H9 (cell line): ENCODE measurements around the gene PTPRN2. TPM values are rescaled to one million over a fixed set of nuclear protein-coding genes. Genes with fewer than 3 reads are reported as not detected.
A peak's percentile ranks its signal among the peaks of the same experiment; 100 is the strongest.

Source experiments
- DNase-seq: peaks from one replicate; pipeline ENCODE4 v3.0.0-alpha.2; 2017
- H2AFZ ChIP-seq: one replicate; pipeline ENCODE4 v1.6.1; 2013; ENCODE audit warnings: mild to moderate bottlenecking, low read length, control low read depth, moderate library complexity
- H2AK5ac ChIP-seq: 2 replicates; pipeline ENCODE4 v1.6.1; 2013; ENCODE audit warnings: low read length, control low read depth, mixed read lengths; ENCODE audit not compliant: insufficient read length
- H2BK120ac ChIP-seq: one replicate; pipeline ENCODE4 v1.6.1; 2013; ENCODE audit warnings: low read depth, mild to moderate bottlenecking, low read length, control low read depth, inconsistent platforms; ENCODE audit not compliant: poor library complexity, severe bottlenecking
- H2BK12ac ChIP-seq: 2 replicates; pipeline ENCODE4 v1.6.1; 2013; ENCODE audit warnings: low read length, control low read depth, mixed read lengths, low read depth; ENCODE audit not compliant: insufficient read length
- H2BK15ac ChIP-seq: 2 replicates; pipeline ENCODE4 v1.6.1; 2013; ENCODE audit warnings: low read depth, low read length, control low read depth
- H2BK20ac ChIP-seq: one replicate; pipeline ENCODE4 v1.6.1; 2013; ENCODE audit warnings: low read depth, mild to moderate bottlenecking, low read length, control low read depth, inconsistent platforms; ENCODE audit not compliant: poor library complexity, severe bottlenecking
- H2BK5ac ChIP-seq: 2 replicates; pipeline ENCODE4 v1.6.1; 2013; ENCODE audit warnings: low read length, control low read depth, mixed read lengths; ENCODE audit not compliant: insufficient read length
- H3K14ac ChIP-seq: 2 replicates; pipeline ENCODE4 v1.6.1; 2013; ENCODE audit warnings: low read length, control low read depth; ENCODE audit not compliant: insufficient read depth
- H3K18ac ChIP-seq: 2 replicates; pipeline ENCODE4 v1.6.1; 2013; ENCODE audit warnings: low read depth, mild to moderate bottlenecking, mixed read lengths, low read length, control low read depth; ENCODE audit not compliant: insufficient read length
- H3K23ac ChIP-seq: 2 replicates; pipeline ENCODE4 v1.6.1; 2013; ENCODE audit warnings: low read length, control low read depth, mixed read lengths, low read depth; ENCODE audit not compliant: insufficient read length
- H3K23me2 ChIP-seq: 2 replicates; pipeline ENCODE4 v1.6.1; 2013; ENCODE audit warnings: low read depth, mild to moderate bottlenecking, mixed read lengths, low read length, control low read depth; ENCODE audit not compliant: insufficient read length, poor library complexity, severe bottlenecking
- H3K27ac ChIP-seq: 2 replicates; pipeline ENCODE4 v1.5.1; 2013; ENCODE audit warnings: low read length, control low read depth, mixed read lengths, low read depth; ENCODE audit not compliant: insufficient read length
- H3K27me3 ChIP-seq: 2 replicates; pipeline ENCODE4 v1.6.1; 2013; ENCODE audit warnings: low read length, control low read depth, inconsistent platforms; ENCODE audit not compliant: insufficient read depth
- H3K4ac ChIP-seq: 2 replicates; pipeline ENCODE4 v1.6.1; 2013; ENCODE audit warnings: low read depth, mild to moderate bottlenecking, control low read depth, inconsistent platforms, low read length, moderate library complexity
- H3K4me1 ChIP-seq: 2 replicates; pipeline ENCODE4 v1.6.1; 2013; ENCODE audit warnings: low read length, control low read depth, inconsistent platforms; ENCODE audit not compliant: insufficient read depth
- H3K4me2 ChIP-seq: 2 replicates; pipeline ENCODE4 v1.6.1; 2013; ENCODE audit warnings: low read length, control low read depth, mixed read lengths; ENCODE audit not compliant: insufficient read length, insufficient read depth
- H3K56ac ChIP-seq: 2 replicates; pipeline ENCODE4 v1.6.1; 2013; ENCODE audit warnings: low read depth, mild to moderate bottlenecking, mixed read lengths, low read length, control low read depth; ENCODE audit not compliant: insufficient read length
- H3K79me1 ChIP-seq: 2 replicates; pipeline ENCODE4 v1.6.1; 2013; ENCODE audit warnings: low read depth, mild to moderate bottlenecking, moderate library complexity, low read length, control low read depth, inconsistent platforms; ENCODE audit not compliant: insufficient read depth, poor library complexity, severe bottlenecking
- H3K79me2 ChIP-seq: 2 replicates; pipeline ENCODE4 v1.6.1; 2013; ENCODE audit warnings: low read length, control low read depth, inconsistent platforms; ENCODE audit not compliant: insufficient read depth
- H3K9ac ChIP-seq: 2 replicates; pipeline ENCODE4 v1.6.1; 2013; ENCODE audit warnings: low read length, control low read depth, mixed read lengths; ENCODE audit not compliant: insufficient read length; ENCODE audit errors: extremely low read depth
- H3K9me3 ChIP-seq: one replicate; pipeline ENCODE4 v1.6.1; 2013; ENCODE audit warnings: low read depth, low read length, inconsistent platforms; ENCODE audit not compliant: control insufficient read depth
- H3T11ph ChIP-seq: one replicate; pipeline ENCODE4 v1.6.1; 2013; ENCODE audit warnings: mild to moderate bottlenecking, low read length, control low read depth, inconsistent platforms
- H4K20me1 ChIP-seq: one replicate; pipeline ENCODE4 v1.6.1; 2013; ENCODE audit not compliant: control insufficient read depth, insufficient read length, insufficient read depth
- H4K5ac ChIP-seq: 2 replicates; pipeline ENCODE4 v1.6.1; 2013; ENCODE audit warnings: low read depth, mild to moderate bottlenecking, mixed read lengths, low read length, control low read depth; ENCODE audit not compliant: insufficient read length
- H4K8ac ChIP-seq: replicated peaks from 2 replicates; pipeline ENCODE4 v1.6.1; 2013; ENCODE audit warnings: low read length, control low read depth, mixed read lengths, low read depth; ENCODE audit not compliant: insufficient read length
- H4K91ac ChIP-seq: 2 replicates; pipeline ENCODE4 v1.6.1; 2013; ENCODE audit warnings: low read depth, mild to moderate bottlenecking, moderate library complexity, mixed read lengths, low read length, control low read depth; ENCODE audit not compliant: insufficient read length
- H3K27ac Mint-ChIP-seq, 3 experiments: 2 replicates in 2 of 3; 3 replicates in 1 of 3; pipeline ENCODE4 v1.8.0; 2020 to 2021; ENCODE audit warnings: mixed read lengths in 3 of 3, mild to moderate bottlenecking in 1 of 3, moderate library complexity in 1 of 3
- H3K27me3 Mint-ChIP-seq: 2 replicates; pipeline ENCODE4 v1.8.0; 2021; ENCODE audit warnings: low read depth, mild to moderate bottlenecking, moderate library complexity, mixed read lengths
- H3K36me3 Mint-ChIP-seq, 3 experiments: 2 replicates in 2 of 3; 3 replicates in 1 of 3; pipeline ENCODE4 v1.8.0; 2020 to 2021; ENCODE audit warnings: low read depth in 3 of 3, mixed read lengths in 3 of 3; ENCODE audit not compliant: insufficient read depth in 1 of 3
- H3K4me1 Mint-ChIP-seq, 2 experiments: 2 replicates each; pipeline ENCODE4 v1.8.0; 2020; ENCODE audit warnings: mixed read lengths in 2 of 2
- H3K4me3 Mint-ChIP-seq, 2 experiments: 2 replicates in 1 of 2; 3 replicates in 1 of 2; pipeline ENCODE4 v1.8.0; 2020 to 2021; ENCODE audit warnings: mild to moderate bottlenecking in 2 of 2, mixed read lengths in 2 of 2, moderate library complexity in 1 of 2
- H3K9me3 Mint-ChIP-seq, 2 experiments: 2 replicates in 1 of 2; 3 replicates in 1 of 2; pipeline ENCODE4 v1.8.0; 2020; ENCODE audit warnings: mild to moderate bottlenecking in 2 of 2, mixed read lengths in 2 of 2, moderate library complexity in 1 of 2
- CTCF ChIP-seq: fragments of 200-600 bp; sonication (generic); conservative IDR thresholded peaks from 3 replicates; pipeline ENCODE4 v1.8.0; 2021; ENCODE audit warnings: antibody characterized with exemption, mild to moderate bottlenecking
- WGBS: extraction: QIAGEN DNeasy Blood & Tissue Kit; methylation state at CpG from one replicate; pipeline ENCODE4 v1.1.7; 2013; ENCODE audit warnings: missing lambda C conversion rate, low lambda C conversion rate, mixed read lengths; ENCODE audit not compliant: insufficient read length; ENCODE audit errors: extremely low coverage; 5-methylcytosine and 5-hydroxymethylcytosine counted together
- total RNA-seq: library from RNA; stranded (reverse); gene quantifications from 2 replicates; pipeline ENCODE4 v1.2.1, GENCODE V29; 2021

Gene PTPRN2
- total RNA-seq, 1 experiment from 2014 or later: 5.2 TPM

DNA sequence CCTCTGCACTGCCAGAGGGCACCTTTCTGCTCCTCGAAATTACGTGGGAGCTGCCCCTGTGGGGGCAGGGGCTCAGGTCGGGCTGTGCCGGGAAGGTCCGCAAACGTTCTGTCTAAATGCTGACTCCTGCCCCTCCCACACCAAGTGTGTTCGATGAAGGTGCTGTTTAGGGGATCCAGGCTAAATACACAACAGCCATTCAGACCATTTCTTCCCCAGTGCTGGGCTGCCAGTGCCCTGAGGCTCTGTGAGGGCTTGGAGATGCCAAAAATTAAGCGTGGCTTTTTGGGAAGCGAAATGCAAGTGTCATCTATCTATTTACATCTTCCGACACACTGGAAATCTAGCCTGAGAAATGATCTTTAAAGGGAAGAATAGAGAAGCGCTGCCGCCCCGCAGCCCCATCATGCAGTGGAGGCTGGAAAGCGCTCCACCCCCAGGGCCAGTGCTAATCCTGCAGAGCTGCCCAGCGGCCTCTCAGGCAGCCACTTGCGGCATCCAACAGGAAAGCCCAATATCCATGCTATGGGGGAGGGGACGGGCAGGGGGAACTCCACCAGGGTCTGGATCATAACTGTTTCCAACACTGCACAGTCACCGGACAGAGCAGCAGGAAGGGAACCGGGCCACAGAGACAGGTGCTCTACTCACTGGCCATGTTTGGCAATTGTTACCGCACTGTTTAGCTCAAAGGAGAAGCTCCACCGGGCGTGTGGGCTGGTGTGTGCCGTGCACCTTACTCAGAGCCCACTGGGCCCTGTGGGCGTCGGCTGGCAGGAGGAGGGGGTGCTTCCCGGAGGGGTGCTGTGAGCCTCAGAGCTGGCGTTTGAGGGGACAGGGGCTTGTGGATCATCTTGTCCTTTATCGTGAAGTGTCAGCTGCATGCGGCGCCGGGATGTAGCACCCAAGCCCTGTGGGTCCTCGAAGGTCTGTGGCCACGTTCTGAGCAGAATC lies 1045.3 kb downstream of the PTPRN2 start:
- no peak overlapping the region for H3K9ac ChIP-seq
- no peak overlapping the region for H2AK5ac ChIP-seq
- WGBS: no CpG with 5 or more reads among the region's 33 CpGs
- no peak overlapping the region for H2AFZ ChIP-seq
- no peaks in the 10 kb centered on the region for H3K4me1 ChIP-seq
- H4K5ac ChIP-seq: no peak overlapping the region
- H2BK20ac ChIP-seq: no peak overlapping the region
- no peak overlapping the region for H3K23ac ChIP-seq
- no peaks in the 10 kb centered on the region for H3K23me2 ChIP-seq
- Mint-ChIP-seq H3K27ac (peak overlapping the region in 1 of 3 experiments; percentile 82; a peak in 1 of 7 replicates), H3K9me3 (peaks cover 0 to 3% of the 10 kb centered on the region in 2 experiments; a peak in 2 of 5 replicates), H3K4me1 (peaks cover 5% of the 10 kb centered on the region in 2 experiments; a peak in 3 of 4 replicates), H3K27me3 (peaks cover 80% of the 10 kb centered on the region), H3K4me3 (no peak overlapping the region), H3K36me3 (peaks cover 0 to 1% (median 0%) of the 10 kb centered on the region in 3 experiments; a peak in 1 of 7 replicates)
- no peak overlapping the region for H3K18ac ChIP-seq
- no peak for TF ChIP-seq CTCF
- H3K9me3 ChIP-seq: no peaks in the 10 kb centered on the region
- H2BK15ac ChIP-seq: no peak overlapping the region
- no peak overlapping the region for H3K4ac ChIP-seq
- H3K27me3 ChIP-seq: no peaks in the 10 kb centered on the region
- H4K91ac ChIP-seq: no peak overlapping the region
- H4K20me1 ChIP-seq: no peaks in the 10 kb centered on the region
- H3K79me1 ChIP-seq: no peaks in the 10 kb centered on the region
- H3K14ac ChIP-seq: no peak overlapping the region
- no peak for DNase-seq
- no peak overlapping the region for H2BK5ac ChIP-seq
- H2BK12ac ChIP-seq: no peak overlapping the region
- no peak overlapping the region for H4K8ac ChIP-seq
- no peak overlapping the region for H3T11ph ChIP-seq
- no peak overlapping the region for H2BK120ac ChIP-seq
- no peak overlapping the region for H3K56ac ChIP-seq
- no peak overlapping the region for H3K27ac ChIP-seq
- H3K4me2 ChIP-seq: no peak overlapping the region
- no peaks in the 10 kb centered on the region for H3K79me2 ChIP-seq
